ENCODE results near the gene RASA3.
A peak's percentile ranks its signal among the peaks of the same experiment; 100 is the strongest.

RASA3 gene

DNA sequence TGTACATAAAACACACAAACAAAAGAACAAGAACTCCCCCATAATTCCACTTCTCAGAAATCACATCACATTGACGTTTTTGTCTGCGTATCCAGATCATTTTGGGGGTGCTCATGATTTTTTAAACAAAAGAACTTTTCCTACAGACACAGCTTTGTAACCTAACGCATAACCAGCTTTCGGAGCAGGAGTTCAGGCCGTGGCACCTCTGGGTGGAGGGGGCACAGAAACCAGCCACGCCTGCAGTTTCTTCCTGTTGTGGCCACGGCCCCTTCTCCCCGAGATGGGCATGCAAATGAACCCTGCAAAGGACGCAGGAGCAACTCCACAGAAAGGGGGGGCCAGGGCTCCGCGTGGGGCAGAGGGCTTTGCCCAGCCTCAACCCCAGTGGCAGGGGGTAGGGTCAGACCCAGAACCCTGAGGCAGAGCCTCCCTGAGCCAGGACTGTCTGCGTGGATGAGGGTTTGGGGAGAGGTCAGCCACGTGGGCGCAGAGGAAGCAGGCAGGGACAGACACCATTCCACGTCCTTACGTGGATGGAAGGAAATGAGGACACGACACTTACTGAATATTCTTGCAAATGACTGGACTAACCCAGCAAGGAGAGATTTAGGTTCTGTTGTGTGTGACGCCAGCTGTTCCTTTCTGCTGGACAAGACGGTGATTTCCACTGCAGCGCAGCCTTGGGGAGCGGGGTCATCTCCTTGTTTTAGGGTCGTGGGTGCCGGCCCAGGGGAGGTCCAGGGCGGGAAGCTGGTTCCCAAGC is 64.4 kb downstream of the RASA3 start:
- no peak for DNase-seq (ENCODE audit: low read depth, low spot score)

DNA sequence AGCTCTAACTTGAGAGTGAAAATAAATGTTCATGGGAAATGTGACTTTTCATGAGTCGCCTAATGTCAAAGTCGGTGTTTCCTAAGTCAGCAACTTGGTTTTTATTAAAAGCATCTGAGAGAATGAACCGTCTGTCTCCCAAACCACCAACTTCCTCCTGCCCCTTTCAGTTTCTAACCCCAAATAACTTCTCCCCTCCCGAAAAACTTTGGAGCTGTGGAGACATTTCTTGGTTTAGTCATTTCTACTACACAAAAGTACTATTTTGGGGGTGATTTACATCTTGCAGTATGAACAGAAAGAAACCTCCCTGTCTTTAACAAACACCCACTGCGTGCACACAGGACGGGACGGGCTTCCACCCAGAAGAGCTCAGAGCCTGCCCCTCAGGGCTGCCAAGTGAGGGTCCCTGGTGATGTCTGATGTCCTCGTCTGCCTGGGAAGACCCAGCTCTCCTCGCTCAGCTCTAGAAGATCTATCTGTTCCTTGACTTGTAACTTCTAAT is 65.0 kb downstream of the RASA3 start:
- no peak for DNase-seq (ENCODE audit: low read depth, low spot score)

DNA sequence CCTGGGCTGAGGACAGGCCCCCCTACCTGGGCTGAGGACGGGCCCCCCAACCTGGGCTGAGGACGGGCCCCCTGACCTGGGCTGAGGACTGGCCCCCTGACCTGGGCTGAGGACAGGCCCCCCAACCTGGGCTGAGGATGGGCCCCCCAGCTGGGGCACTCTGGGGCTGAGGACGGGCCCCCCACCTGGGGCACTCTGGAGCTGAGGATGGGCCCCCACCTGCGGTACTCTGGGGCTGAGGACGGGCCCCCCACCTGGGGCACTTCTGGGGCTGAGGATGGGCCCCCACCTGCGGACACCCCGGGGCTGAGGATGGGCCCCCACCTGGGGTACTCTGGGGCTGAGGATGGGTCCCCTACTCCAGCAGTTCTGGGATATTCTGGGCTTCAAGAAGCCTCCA is 65.5 kb downstream of the RASA3 start:
- DNase-seq (ENCODE audit: low read depth, low spot score) = no peak

DNA sequence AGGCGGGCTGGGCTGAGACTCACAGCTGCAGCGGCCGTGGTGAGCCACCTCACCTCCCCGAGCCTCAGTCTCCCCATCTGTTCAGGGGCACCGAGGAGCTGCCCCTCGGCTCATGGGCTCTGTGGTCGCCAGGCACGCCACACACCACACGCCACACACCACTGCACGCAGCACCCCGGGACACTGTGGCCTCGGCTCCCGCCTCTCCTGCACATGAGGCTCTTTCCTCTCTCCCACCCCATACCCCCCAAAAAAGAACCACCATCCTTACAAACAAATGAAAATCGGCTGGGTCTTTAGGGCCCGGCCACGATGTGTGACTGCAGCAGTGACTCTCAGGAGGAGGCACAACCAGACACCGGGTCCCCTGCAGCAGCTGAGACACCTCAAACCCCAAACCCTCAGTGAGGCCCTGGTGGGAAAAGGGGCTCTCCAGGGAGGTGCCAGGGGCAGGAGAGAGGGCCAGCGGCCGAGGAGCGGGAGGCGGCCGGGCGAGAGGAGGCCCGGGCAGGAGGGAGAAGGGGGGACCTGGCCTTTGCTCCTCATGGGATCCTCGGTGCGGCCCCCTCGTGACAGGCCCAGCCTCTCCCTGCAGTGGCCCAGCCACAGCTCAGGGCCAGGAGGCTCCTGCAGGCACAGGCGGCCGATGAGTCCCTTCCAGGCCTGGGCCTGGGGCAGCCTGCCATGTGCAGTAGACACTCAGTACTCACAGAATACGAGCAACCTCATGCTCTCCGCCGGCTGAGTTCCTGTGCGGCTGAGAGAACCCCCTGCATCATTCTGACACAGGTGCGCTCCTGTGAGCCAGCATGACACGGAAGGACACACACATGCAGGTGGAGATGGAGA is 66.3 kb downstream of the RASA3 start:
- DNase-seq (ENCODE audit: low read depth, low spot score) = no peak

DNA sequence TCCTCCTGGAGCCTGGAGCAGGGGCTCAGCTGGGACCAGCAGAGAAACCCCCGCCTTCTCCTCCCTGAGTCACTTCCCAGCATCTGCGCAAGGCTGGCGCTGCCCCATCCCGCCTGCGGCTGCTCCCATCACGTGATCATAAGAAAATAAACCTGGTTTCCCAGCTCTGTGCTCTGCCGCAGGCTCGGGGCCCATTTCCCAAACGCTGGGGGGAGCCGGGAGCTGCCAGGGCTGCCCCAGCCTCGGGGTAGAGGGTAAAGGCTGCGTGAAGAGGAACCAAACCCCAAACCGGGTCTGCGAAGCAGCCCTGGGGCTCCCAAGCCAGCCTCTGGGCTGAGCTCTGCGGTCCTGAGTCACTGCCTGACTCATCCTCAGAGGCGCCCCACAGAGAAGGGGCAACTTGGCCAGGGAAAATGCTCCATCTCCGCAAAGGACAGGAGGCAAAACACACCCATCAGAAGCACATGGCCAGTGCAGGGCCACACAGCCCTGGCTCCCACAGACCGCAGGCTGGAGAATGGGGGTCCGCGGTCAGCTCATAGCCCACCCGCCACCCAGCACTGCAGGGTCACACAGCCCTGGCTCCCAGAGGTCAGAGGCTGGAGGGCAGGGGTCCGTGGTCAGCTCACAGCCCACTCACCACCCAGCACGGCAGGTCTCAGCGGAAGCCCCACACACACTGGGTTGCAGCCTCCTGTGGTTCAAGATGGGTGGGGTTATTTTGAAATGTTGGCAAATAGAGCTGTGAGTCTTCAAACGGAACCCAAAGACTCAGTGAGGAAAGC is 67.1 kb downstream of the RASA3 start:
- DNase-seq (ENCODE audit: low read depth, low spot score) = peak; percentile 38

DNA sequence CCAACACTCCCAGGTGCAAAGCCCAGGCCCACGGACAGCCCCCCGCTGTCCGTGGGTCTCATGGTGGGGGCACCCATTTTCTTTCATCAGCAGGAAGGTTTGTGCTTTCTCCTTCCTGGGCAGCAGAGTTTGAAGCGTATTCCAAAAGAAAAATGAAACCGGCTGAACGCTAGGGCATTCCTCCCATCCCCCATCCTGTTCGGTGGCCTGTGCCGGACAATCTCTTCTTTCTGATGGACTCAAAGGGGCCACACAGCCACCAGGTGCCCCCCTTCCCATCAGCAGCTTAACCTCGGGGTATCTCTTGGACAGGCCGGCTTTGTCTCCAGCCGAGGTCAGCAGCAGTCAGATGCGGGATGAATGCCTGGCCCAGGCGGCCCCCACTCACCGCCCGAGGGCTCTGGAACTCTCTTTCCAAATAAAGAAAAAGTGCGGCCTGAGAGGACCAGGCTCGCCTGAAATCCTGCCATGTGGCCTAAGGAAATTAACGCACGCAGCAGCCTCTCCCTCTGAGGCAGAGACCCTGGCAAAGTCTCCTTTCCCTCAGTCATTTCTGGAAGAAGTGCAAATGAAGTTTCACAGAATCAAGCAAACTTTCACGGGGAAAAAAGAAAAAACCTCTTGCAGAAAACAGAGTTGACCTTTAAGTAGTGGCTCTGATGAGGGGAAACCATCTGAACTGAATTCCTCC is 67.8 kb downstream of the RASA3 start:
- no peak for DNase-seq (ENCODE audit: low read depth, low spot score)

DNA sequence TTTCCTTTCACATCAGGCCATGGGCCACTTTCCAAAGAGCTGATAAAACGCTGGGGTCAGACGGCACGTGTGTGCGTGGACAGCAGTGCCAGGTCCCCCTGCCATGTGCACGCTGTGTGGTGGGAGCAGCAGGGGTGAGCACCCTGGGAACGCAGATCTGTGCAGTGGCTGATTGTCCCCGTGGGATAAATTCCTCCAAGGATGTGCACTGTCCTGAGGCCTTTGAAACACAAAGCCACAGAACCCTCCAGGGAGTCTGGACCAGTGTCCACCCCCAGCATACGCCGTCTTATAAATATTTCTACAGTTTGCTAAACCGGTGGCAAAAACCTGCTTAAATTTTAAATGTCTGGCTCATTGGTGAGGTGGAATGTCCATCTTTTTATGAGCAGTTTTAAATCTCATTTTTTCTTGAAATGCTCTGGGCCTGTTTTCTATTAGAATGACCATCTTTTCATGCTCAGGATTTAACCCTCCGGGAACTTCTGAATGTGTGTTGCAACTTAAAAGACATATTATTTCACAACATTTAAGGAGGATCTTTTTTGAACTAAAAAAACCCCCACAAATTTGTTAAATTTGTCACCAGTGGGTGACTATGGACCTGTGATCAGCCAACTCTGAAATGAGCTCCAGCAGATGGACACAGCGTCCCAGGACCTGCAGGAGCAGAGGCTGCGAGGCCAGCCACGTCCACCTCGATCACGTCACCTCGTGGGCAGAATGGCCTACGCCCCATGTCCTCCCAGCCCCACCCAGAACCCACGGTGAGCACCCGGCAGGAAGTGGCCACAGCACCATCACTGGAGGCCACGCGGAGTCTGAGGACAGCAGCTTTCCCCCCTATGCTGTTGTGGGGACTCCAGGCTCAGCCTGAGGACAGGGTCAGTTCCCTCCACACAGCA is 68.6 kb downstream of the RASA3 start:
- no peak for DNase-seq (ENCODE audit: low read depth, low spot score)

DNA sequence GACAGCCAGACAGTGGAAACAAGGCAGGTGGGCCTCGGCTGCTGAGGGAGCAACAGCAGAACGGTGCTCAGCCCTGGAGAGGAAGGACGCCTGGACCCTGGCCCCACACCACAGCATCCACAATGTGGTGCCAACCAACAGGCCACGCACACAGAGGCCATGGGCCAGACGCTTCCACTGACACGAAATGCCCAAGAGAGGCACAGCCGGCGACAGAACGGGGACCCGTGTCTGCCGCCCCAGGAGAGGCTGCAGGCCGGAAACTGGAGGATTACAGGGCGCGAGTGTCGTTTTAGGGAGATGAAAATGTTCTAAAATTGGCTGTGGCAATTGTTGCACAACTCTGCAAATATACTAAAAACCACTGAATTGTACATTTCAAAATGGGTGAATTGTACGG is 69.7 kb downstream of the RASA3 start:
- DNase-seq (ENCODE audit: low read depth, low spot score) = no peak

DNA sequence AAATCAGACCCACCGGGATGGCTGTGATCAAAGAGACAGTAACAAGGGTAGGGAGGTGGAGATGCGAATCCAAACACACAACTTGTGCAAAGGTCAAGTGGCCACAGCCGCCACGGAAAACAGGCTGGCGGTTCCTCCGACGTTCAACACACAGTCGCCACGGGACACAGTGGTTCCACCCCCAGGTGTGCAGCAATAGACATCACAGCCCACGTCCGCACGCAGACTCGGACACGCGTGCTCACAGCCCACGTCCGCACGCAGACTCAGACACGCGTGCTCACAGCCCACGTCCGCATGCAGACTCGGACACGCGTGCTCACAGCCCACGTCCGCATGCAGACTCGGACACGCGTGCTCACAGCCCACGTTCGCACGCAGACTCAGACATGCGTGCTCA is 70.1 kb downstream of the RASA3 start:
- DNase-seq (ENCODE audit: low read depth, low spot score) = no peak

DNA sequence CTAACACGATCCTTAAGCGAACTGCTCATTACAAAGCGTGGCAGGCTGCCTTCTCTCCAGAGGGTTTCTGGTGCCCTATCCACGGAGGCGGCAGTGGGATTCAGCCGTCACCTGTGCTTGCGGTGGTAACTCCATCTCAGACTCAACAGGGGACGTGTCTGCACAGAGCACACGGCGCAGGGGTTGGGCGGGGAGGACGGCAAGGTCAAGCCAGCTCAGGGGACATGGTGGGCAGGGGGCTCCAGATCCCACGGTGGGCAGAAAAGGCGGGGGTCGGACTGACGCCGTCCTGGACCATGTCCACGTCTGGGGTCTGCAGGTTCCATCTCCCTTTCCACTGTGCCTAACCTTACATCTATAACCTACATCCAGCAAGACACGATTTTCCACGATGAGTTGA is 70.7 kb downstream of the RASA3 start:
- no peak for DNase-seq (ENCODE audit: low read depth, low spot score)

DNA sequence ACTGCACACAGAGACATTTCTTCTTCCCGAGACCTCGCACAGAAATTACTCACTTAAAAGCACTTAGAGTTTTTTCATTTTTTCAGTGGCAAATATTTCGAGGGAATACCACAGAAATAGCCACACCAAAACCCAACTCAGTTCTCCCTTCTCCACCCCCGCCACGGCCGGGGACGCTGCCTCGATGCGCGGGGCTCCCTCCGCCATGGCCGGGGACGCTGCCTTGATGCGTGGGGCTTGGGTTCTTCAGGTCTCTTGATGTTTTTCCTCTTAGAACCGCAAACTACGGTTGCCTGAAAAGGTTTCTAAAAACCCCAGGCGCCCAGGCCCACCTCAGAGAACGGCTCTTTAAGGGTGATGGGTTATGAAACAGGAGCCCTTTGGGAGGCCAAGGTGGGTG is 71.4 kb downstream of the RASA3 start:
- DNase-seq (ENCODE audit: low read depth, low spot score) = no peak

DNA sequence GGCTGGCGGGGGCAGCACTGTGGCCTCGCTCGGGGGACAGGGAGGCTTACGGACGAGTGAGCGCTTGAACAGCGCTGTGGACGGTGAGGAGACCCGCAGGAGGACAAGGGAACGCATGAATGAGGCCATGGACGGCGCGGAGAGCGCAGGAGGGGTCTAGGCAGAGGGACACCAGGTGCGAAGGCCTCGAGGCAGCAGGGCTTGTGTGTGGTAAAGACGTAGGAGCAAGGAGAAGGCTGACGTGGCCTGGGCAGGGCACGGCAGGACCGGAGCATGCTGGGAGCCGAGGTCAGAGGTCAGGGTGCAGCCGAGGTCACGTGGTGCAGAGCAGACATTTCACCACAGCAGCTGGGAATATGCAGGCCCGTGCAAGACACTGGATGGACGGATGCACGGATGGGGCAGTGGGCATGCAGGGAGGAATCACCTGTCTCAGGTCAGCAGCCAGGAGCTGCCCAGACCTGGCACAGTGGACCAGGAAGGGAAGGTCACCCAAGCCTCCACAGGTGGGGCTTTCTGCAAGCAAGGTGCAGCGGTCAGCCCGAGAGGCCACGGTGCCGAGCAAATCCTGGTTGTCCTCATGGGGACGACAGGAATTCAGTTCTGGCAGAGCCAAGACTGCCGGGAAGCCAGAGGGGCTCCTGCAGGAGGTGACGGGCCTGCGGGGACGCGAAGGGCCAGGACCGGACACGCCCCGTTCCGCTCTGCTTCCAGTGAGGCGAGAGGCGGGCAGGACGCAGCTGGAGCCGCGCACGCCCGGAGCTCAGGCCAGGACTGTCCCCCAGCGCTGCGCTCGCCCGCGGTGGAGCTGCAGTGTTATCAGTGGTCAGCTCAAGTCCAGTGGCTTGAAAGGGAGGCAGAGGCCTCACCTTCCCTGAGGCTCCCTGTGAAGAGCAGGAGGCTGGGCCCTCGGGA is 72.2 kb downstream of the RASA3 start:
- no peak for DNase-seq (ENCODE audit: low read depth, low spot score)

DNA sequence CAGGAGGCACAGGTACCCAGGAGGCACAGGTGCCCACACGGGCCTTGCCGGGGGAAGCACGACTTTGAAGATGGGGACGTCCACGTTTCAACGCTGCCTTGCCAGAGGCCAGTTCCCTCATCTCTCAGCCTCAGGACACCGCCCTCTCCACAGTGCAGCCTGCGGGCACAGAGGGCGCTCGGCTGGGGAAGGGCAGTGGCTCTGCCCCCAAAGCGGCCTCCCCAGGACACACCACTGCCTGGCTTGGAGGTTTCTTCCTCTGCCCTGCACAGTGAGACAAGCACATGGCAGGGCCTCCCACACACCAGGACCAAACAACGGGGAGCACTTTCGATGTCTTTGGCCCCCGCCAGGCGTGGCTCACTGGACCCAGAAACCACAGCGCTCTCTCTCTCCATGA is 73.0 kb downstream of the RASA3 start:
- no peak for DNase-seq (ENCODE audit: low read depth, low spot score)

DNA sequence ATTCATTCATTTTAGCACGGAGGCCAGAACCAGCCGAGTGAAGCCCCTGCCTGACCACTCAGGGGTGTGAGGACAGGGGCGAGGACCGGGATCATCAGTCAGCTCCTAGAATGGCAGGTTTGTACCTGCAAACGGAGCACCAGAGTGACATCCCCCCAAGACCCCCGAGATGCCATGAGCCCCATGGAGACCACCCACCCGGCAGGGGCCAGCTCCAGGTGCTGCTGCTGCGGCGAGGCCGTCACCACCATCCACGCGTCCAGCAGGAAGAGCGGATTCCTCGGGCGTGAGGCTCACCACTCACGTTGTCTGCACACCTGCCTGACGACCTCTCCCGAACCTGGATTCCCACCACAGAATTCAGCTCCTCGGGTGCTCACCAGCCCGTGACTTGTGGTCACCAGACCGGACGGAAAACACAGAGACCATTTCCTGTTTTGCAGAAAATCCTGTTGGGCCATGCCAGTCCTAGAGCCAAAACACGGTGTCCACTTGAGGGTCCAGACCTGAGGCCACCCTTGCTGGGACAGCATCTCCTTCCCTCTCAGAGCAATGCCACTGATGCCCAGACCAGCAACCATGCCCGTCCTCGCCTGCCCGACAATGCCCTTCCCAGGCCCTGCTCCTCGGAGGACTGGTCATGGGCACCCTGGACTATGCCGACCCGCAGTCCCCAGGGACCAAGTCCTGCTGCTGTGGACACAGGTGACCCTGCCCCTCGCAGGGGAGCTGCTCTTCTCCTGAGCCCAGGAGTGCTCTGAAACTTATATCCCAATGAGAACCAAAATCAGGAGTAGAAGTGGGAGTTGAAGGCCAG is 74.2 kb downstream of the RASA3 start:
- no peak for DNase-seq (ENCODE audit: low read depth, low spot score)

DNA sequence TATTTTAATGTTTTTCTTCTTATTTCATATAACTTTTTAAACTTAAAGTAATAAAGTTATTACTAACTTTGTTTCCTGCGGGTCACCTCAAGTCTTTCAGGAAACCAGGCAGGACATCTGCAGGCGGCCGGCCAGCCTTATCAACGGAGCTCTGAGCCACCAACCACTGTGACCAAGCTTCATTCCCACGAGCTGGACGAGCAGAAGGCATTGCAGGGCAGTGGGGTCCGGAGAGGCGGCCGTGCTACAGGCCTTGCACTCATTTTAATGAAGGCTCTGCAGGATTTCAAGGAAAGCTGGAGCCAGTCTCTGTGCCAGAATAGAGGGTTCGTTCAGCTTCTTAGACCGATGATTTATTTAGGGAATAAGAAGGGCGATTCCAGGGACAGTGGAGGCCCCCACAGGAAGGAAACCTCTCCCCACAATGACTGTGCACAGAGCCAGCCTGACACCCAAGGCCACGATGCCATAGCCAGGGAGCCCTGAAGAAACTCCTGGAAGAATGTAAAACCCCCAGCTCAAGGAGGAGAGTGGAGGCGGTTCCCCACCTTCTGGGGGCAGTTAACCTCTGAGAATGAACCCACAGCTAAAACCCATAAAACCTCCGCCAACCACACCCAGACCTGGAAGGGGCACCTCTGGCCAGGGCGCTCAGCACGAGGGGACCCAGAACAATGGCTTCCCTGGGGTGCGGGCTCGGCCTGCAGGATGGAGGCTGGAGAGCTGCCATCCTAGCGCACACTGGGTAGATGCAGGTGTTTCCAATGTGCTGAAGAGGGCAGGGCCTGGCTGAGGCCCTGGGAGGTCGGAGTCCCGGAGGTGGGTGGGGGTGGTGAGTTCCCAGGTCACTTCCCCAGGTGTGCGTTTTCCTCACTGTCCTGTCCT is 75.0 kb downstream of the RASA3 start:
- no peak for DNase-seq (ENCODE audit: low read depth, low spot score)

DNA sequence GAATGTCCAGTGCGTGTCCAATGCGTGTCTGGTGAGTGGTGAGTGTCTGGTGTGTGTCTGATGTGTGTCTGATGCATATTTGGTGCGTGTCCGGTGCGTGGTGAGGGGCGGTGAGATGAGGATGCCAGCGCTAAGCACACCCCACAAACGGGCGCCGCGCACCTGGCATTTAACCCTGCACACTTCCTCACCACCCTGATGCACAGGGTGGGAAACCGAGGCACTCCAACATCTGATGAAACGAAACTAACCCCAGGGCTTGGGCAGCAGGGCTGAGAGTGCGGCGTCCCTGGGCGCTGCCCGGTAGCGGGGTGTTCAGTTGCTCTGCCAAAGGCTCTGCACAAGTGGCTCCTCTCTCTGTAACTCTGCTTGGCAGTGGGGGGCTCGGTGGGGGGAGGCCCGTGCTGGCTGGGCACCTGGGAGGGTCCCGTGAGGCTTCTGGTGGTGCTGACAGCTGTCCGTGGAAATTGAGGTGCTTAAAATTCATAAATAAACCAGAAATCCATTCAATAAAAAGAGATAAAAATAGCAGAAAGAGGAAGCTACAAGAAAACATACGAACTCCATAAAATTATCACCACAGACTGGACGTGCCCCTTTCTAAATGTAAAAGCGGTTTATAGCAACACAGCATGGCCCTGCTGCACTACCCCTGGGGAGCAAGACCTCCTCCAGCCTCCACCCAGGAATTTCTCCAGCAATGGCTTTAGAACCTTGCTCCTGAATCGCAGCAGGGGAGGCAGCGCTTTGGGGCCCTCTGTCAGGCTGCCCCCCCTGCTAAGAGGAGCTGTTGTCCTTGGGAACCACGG is 76.0 kb downstream of the RASA3 start:
- DNase-seq (ENCODE audit: low read depth, low spot score) = no peak

DNA sequence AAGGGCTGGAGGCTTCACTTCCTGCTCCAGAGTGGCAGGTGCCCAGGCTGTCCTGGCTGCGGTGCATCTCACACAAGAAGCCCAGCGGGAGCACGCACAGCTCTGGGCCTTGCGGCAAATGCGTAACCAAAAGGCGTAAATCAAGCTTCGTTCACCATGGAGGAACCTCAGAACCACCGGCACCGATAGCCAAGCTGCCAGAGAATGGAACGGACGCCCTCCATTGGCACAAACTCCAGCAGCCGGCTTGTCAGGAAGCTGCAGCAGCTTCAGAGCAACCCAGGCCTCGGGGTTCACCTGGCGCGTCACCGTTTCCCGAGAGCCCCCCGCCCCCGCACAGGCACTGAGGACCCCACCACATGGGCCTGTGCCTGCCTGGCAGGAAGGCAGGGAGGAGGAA is 76.7 kb downstream of the RASA3 start:
- no peak for DNase-seq (ENCODE audit: low read depth, low spot score)

Data from iPS DF 19.7 (cell line).